ENCODE measurements around the gene OR2AP1.
"Not testable (repeated sequence)": the region's sequence is repeated elsewhere in the genome, so short reads cannot be mapped to it uniquely, and the experiment has no call there.

The OR2AP1 gene

DNA sequence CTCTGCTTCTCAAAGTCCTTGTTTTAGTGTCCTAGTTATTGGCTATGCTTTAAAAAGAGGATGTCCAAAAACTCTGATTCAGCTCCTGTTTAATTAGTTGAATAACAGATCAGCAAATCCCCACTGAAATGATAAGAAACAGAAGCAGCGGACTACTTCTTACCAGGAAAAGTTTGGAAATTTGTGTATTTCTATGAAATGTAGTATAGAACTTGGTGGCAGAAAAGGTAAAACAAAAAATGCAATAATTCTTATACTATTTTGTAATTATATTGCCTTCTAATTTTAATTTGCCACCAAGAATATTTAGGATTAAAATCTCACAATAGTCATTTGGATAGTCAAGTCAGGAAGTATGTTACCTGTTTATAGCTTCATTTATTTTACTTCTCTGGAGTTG, at the start of gene OR2AP1:
Gene OR2AP1, plus strand, starts transcription at position 301 of the 400 bp plus-strand sequence. CDS start 1,947 bp downstream, outside the sequence.
- no peak for DNase-seq (ENCODE audit: low spot score)

DNA sequence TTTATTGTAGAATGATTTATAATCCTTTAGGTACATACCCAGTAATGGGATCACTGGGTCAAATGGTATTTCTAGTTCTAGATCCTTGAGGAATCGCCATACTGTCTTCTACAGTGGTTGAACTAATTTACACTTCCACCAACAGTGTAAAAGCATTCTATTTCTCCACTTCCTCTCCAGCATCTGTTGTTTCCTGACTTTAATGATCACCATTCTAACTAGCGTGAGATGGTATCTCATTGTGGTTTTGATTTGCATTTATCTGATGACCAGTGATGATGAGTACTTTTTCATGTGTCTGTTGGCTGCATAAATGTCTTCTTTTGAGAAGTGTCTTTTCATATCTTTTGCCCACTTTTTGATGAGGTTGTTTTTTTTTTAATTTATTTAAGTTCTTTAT, 24.0 kb upstream of the OR2AP1 start:
- DNase-seq (ENCODE audit: low spot score) = not testable (repeated sequence)

DNA sequence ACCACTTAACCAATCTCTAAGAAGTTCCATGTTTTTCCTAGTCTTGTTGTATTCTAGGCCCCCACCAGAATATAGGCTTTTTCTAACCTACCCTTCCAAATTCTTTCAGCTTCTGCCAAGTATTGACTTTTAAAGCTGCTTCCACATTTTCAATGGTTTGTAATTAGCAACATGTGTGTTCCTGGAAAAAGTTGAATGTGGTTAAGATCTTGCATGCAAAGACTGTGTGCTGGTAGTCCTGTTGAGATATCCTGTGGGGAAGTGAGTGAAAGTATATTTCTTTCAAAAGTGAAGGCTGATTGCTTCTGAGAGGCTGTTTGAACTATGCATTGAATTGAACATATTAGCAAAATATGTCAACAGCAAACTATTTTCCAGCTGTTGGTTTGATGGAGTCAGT, 23.5 kb upstream of the OR2AP1 start:
- DNase-seq (ENCODE audit: low spot score) = no peak

DNA sequence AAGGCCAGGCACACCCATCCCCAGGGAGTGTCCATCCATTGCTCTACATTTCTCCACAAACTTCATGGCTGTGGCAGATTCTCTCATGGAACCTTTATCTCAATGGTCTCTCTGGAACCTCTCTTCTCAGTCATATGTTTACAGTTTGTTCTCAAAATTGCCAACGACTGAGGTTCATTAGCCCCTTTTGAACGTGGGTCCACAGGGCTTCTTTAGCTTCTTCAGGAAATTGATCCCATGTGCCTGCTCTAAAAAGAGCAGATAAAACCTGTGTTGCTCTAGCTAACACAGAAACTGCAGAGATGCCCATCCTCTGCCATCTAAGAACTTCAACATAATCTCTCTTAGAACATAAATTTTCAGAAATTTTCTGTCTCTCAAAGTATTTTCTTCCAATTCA, 23.0 kb upstream of the OR2AP1 start, which contains the start of gene OR6C4:
Gene OR6C4, plus strand, starts transcription at position 301 of the 400 bp plus-strand sequence. CDS start 1,625 bp downstream, outside the sequence.
- DNase-seq (ENCODE audit: low spot score) = no peak

GRCh38 chr12:55554296-55554695, 18.0 kb upstream of the OR2AP1 start:
- no peak for DNase-seq (ENCODE audit: low spot score)

- DNase-seq (ENCODE audit: low spot score) = not testable (repeated sequence)
These were observed 2.2 kb upstream of the OR2AP1 start for GRCh38 chr12:55570060-55570459.

GRCh38 chr12:55570689-55571088, 1.6 kb upstream of the OR2AP1 start:
- not testable (repeated sequence) for DNase-seq (ENCODE audit: low spot score)

- no peak for DNase-seq (ENCODE audit: low spot score)
These were observed 9.8 kb downstream of the OR2AP1 start for GRCh38 chr12:55582066-55582465.

GRCh38 chr12:55585817-55586216, 13.5 kb downstream of the OR2AP1 start:
- no peak for DNase-seq (ENCODE audit: low spot score)

- DNase-seq (ENCODE audit: low spot score) = not testable (repeated sequence)
These were observed 17.9 kb downstream of the OR2AP1 start for GRCh38 chr12:55590152-55590551.

GRCh38 chr12:55607821-55608594, 35.7 kb downstream of the OR2AP1 start:
- no peak for DNase-seq (ENCODE audit: low spot score)

- DNase-seq (ENCODE audit: low spot score) = no peak
These were observed 38.3 kb downstream of the OR2AP1 start for GRCh38 chr12:55610598-55610997.

GRCh38 chr12:55612646-55613045, 40.4 kb downstream of the OR2AP1 start:
- no peak for DNase-seq (ENCODE audit: low spot score)

DNA sequence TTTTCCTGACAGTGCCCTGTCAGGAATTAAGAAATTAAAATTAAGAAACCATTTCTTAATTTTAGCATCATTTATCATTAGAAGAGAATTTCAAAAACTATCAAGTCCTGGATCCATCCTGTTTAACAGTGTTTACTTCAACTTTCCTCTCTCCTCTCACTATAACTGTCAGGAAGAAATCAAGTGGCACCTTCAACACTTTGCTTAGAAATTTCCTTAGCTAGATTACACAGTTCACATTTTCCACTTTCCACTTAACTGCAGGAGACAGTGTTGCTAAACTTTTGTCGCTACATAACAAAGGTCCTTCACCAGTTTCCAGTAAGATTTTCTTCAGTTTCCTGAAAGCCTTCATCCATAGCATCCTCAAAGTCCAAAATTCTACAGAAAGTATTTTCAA, 42.5 kb downstream of the OR2AP1 start:
- DNase-seq (ENCODE audit: low spot score) = no peak

- peak; percentile 83 for DNase-seq (ENCODE audit: low spot score)
These were observed 47.3 kb downstream of the OR2AP1 start for GRCh38 chr12:55619354-55620138.

- DNase-seq (ENCODE audit: low spot score) = no peak
These were observed 51.8 kb downstream of the OR2AP1 start for GRCh38 chr12:55624056-55624455.
